CD4-positive, alpha-beta T cell treated with Interleukin-12 subunit alpha and Interleukin-12 subunit beta, for 1 hour (primary cell): ENCODE data around the gene ARHGEF6.

Source experiments
- DNase-seq: peaks from one replicate; pipeline ENCODE4 v3.0.0-alpha.2; 2020

The ARHGEF6 gene

DNA sequence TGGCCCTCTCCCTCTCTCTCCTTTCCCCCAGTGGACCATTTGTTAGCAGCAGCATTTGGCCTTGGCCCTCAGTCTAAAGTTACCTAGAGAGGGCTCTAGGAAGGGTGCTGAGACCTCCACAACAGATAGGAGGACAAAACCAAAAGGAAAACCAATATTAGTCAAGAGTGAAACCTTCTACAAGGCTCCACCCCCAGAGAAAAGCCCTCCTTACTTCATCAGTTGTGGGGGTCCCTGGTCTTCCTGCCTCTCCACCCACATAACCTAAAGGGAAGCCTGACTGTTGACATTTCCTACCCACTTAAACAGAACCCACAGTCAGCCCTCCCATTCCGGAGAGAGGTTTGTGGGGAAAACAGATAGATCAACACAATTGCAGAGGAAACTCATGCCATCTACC is 137.5 kb downstream of the ARHGEF6 start:
- no peak for DNase-seq

DNA sequence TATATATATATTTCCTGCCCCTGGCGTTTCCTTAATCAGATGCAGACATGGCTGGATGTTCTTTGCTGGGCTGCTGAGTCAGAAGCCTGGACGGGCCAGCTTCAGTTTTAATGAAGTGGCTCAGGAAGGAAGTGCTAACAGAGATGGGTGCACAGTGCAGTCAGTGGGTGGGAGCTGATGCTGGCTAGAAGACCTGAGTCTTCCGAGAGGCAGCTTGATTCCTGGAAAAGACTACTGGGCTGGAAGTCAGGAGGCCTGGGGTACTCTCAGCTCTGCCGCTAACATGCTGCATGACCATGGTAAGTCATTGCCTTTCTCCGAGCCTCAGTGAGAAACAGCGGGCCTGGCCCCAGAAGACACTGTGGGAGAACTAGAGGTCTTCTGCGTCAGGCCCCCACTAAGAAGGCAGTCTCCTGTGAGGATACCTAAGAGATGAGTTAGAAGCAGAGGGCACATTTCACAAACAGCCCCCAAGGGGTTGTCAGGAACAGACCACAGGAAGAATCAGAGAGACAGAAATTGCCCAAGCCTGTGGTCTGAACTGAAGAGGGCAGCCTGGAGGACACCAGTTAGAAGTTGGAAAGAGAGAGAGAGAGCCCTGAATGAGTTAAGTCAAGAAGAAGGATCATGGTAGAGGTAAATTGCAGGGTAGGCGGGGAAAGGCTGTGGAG is 141.1 kb downstream of the ARHGEF6 start:
- DNase-seq: no peak

DNA sequence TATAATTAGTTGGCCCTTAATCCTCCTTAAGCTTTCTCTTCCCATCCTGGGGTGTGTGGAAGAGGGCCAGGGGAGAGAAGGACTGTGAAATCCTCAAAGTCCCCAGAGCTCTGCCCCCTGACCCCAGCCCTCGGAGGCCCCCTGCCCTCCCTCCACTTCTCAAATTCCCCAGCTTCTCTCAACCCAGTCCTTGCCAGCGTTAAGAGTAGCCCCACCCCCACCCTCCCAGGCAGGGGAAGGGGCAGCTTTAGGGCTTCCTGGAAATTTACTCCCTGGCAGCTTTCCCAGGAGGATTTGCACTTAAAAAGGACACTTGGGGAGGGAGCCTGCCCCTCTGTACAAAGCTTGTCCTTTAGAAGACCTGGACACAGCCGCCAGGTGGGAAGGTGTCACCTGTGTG is 144.6 kb downstream of the ARHGEF6 start:
- no peak for DNase-seq

GRCh38 chrX:136635235-136635634 is 145.5 kb downstream of the ARHGEF6 start:
- DNase-seq: peak; percentile 61

DNA sequence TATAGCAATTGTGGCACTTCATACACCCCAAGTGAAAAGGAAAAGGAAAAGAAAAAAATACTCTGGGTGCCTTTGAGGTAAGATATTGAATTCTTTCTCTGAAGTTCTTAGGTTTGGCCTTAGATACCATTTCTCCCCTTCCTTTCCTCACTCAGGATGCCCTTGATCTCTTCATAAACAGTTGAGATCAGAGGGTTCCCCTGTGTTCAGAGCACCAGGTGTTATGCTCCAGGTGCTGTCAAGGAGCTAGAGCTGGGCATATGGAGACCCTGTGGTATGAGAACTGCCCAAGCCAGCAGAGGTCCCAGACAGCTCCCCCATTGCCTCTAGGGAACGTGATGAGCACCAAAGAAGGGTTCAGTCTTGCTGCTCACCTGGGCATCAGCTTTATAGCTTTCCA is 149.9 kb downstream of the ARHGEF6 start:
- DNase-seq: no peak

DNA sequence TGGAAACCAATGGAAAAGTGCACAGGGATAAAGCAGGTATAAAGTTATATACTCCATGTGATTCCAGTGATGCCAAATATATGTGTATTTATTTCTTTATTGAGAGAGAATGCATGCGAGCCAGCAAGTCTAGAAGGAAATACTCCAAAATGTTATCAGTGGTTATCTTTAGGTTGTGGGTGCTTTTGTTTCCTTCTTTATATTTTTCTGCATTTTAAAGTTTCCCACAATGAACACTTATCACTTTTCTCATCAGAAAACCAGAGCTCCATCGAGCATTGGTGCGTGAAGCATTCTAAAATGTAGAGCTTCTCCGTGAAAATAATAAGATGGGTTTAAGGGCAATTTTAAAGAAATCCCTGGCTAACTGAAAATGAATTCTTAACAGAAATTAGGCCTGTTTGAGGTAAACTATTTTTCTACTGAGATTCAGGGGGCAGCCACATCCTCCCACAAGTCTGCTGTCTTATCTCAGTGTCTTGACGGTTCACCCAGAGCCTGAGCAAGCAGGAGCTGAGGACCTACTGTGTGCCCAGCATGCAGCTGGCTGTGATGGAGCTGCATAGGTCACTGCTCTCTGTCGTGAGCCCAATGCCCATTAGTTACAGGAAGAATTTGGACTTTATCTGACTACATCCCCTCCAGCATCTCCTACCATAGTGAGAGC is 151.5 kb downstream of the ARHGEF6 start:
- DNase-seq: peak; percentile 37

DNA sequence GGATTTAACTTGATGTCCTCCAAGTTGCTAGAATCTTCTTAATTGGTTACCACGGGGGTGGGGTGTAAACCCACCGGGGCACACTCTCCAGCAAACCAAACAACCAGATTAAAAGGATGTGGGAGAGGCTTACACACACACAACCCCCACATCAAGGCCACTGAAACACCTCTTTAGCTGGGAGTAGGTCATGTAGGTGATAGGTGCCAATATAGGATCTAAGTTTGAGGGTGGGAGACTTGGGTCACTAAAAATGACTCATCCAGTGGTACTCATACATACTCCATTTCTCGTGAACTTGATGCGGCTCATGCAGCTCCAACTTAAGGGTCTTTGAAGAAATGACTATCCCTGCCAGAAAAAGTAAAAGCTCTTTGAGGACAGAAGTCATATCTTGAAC is 153.3 kb downstream of the ARHGEF6 start:
- peak; percentile 46 for DNase-seq

DNA sequence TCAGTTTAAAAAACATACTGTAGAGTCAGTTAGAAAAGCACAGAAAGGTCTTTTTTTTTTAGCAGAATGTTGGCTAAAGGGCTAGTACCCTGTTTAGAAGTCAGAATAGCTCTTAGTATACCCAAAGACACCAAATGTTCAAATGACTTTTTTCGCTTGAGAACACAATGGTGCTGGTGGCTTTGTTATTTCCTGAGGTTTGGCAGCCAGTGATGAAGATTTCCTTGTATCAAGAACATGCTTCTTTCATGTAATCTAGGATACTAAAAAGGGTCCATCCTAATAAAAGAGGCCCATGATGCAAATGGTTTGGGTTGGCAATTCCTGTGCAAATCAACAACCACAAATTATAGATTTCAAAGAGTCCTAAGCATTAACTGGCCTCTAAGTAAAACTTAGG is 153.8 kb downstream of the ARHGEF6 start:
- no peak for DNase-seq

- no peak for DNase-seq
Measured at GRCh38 chrX:136626237-136626636, 154.5 kb downstream of the ARHGEF6 start.

DNA sequence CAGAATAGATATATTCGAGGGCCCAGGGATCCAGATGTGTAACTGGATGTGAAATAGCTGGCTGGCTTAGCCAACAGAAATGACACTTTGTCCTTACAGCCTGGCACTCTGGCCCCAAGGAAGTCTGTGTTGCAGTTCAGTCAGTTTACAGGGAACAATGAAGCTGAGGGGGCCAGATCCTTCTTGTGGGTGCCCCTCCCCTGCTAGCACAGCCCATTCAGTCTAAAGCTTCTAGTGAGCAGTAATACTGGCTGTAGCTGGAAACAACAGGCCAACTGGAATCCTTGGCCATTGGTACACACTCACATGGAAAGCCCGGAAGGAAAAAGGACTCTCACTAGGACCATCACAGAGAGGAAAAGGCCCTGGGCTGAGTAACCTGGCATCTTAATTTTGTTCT is 155.5 kb downstream of the ARHGEF6 start:
- no peak for DNase-seq

DNA sequence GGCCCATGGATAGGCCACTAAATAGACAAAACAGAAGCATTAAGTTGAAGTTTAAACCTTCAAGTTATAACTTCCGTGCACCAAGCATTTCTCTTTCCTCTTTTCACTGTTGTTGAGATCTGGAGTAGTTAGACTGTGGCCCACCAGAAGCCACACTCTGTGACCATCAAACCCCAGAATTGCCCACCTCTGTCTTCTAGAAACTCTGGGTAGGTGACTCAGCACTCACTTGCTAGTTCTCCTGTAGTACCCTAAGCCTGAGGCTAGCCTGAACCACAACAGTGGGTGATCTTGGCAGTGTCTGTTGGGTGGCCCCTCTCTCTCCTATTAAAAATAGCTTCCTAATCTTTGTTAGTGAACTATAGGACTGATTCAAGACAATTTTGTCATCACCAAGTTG is 157.3 kb downstream of the ARHGEF6 start:
- DNase-seq: no peak

DNA sequence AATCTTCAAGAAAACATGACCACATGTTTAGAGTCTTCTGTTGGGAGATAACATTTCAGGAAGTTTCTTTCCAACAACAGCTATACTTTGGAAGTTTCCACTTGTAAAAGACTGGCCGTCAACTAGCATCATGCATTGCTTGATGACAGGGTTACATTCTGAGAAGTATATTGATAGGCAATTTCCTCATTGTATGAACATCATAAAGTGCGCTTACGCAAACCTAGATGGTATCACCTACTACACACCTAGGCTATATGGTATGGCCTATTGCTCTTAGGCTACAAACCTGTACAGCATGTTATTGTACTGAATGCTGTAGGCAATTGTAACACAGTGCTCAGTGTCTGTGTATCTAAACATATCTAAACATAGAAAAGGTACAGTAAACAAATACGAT is 158.2 kb downstream of the ARHGEF6 start:
- no peak for DNase-seq

DNA sequence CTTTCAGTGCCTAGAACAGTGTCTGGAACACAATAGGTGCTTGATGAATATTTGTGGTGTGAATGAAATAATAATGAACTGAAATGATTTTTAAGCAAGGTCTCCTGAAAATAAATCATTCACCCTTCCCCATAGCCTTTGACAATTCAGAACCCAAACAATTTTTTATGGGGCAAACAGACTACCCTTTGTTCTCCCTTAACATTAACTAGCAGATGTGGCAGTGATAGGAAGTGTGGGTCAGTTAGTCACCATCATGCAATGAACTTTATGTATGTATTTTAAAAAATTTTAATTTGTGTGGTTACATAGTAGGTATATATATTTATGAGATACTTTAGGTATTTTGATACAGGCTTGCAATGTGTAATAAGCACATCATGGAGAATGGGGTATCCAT is 160.0 kb downstream of the ARHGEF6 start:
- DNase-seq: no peak

GRCh38 chrX:136619899-136620505 is 160.7 kb downstream of the ARHGEF6 start:
- peak; percentile 55 for DNase-seq

- DNase-seq: peak; percentile 52
Measured at GRCh38 chrX:136616987-136617685, 163.6 kb downstream of the ARHGEF6 start.
